ENCODE results near the gene WRAP53. TPM values are rescaled to one million over a fixed set of nuclear protein-coding genes. Genes with fewer than 3 reads are reported as not detected.

WRAP53 gene
- total RNA-seq (1 to 10 TPM; 1.8 to 3.3 TPM), polyA plus RNA-seq (1 to 10 TPM; 2.3 to 3.0 TPM)

DNA sequence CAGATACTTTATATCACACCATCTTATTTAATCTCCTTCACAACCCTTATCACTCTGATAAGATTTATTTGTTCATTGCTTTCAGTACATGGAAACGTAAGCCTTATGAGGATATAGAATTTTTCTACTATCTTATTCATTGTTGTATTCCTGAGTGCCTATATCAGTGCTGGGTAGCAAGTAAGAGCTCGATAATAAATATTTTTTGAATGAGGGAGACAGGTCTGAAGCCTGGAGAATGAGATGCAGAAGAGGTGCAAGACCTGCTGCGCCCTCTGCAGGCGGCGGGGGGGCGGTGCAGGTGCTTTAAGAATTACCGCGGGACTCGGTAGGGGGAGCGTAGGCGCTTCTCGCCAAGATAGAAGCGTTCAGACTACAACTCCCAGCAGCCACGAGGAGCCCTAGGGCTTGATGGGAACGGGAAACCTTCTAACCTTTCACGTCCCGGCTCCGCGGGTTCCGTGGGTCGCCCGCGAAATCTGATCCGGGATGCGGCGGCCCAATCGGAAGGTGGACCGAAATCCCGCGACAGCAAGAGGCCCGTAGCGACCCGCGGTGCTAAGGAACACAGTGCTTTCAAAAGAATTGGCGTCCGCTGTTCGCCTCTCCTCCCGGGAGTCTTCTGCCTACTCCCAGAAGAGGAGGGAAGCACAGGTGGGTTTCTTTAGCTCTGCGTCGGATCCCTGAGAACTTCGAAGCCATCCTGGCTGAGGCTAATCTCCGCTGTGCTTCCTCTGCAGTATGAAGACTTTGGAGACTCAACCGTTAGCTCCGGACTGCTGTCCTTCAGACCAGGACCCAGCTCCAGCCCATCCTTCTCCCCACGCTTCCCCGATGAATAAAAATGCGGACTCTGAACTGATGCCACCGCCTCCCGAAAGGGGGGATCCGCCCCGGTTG is at the start of gene WRAP53:
Gene WRAP53 (plus strand): TSS at position 570 of the 900 bp plus-strand sequence. CDS start 172 bp downstream, at position 742.
- H3K27ac ChIP-seq (ENCODE audit: low read depth in 1 of 2, low read length in 2 of 2) = peak within 1 kb of the TSS; percentile 93 to 98
- TF ChIP-seq HNF4G (IDR thresholded peaks at IDR 0.05) (peak; percentile 39), NR2F2 (IDR thresholded peaks at IDR 0.05) (peak; percentile 92), FOXA1 (IDR thresholded peaks at IDR 0.05) (no peak), JUND (IDR thresholded peaks at IDR 0.05) (peak in 1 of 2 donors; percentile 51), RXRA (IDR thresholded peaks at IDR 0.05) (peak; percentile 59 to 61), RAD21 (IDR thresholded peaks at IDR 0.05) (peak; percentile 92 to 93), YY1 (IDR thresholded peaks at IDR 0.05) (no peak), SP1 (IDR thresholded peaks at IDR 0.05) (peak; percentile 79), GABPA (IDR thresholded peaks at IDR 0.05 in 1 of 2, conservative IDR thresholded peaks at IDR 0.05 in 1 of 2) (peak; percentile 27 to 85), FOXA2 (IDR thresholded peaks at IDR 0.05) (no peak), EGR1 (IDR thresholded peaks at IDR 0.05; ENCODE audit: low read depth in 2 of 2) (no peak), HNF4A (conservative IDR thresholded peaks at IDR 0.05) (peak in 1 of 2 donors; percentile 30), TAF1 (conservative IDR thresholded peaks at IDR 0.05) (peak; percentile 24)
- TF ChIP-seq, protein P1, sequence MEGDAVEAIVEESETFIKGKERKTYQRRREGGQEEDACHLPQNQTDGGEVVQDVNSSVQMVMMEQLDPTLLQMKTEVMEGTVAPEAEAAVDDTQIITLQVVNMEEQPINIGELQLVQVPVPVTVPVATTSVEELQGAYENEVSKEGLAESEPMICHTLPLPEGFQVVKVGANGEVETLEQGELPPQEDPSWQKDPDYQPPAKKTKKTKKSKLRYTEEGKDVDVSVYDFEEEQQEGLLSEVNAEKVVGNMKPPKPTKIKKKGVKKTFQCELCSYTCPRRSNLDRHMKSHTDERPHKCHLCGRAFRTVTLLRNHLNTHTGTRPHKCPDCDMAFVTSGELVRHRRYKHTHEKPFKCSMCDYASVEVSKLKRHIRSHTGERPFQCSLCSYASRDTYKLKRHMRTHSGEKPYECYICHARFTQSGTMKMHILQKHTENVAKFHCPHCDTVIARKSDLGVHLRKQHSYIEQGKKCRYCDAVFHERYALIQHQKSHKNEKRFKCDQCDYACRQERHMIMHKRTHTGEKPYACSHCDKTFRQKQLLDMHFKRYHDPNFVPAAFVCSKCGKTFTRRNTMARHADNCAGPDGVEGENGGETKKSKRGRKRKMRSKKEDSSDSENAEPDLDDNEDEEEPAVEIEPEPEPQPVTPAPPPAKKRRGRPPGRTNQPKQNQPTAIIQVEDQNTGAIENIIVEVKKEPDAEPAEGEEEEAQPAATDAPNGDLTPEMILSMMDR (IDR thresholded peaks at IDR 0.05; ENCODE audit: low read depth, low read length, missing input control) = peak; percentile 99
- TF ChIP-seq, protein P2, sequence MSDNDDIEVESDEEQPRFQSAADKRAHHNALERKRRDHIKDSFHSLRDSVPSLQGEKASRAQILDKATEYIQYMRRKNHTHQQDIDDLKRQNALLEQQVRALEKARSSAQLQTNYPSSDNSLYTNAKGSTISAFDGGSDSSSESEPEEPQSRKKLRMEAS (IDR thresholded peaks at IDR 0.05) = peak; percentile 85
- TF ChIP-seq, protein P3, sequence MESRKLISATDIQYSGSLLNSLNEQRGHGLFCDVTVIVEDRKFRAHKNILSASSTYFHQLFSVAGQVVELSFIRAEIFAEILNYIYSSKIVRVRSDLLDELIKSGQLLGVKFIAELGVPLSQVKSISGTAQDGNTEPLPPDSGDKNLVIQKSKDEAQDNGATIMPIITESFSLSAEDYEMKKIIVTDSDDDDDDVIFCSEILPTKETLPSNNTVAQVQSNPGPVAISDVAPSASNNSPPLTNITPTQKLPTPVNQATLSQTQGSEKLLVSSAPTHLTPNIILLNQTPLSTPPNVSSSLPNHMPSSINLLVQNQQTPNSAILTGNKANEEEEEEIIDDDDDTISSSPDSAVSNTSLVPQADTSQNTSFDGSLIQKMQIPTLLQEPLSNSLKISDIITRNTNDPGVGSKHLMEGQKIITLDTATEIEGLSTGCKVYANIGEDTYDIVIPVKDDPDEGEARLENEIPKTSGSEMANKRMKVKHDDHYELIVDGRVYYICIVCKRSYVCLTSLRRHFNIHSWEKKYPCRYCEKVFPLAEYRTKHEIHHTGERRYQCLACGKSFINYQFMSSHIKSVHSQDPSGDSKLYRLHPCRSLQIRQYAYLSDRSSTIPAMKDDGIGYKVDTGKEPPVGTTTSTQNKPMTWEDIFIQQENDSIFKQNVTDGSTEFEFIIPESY (IDR thresholded peaks at IDR 0.05) = peak; percentile 99
- TF ChIP-seq, protein P4, sequence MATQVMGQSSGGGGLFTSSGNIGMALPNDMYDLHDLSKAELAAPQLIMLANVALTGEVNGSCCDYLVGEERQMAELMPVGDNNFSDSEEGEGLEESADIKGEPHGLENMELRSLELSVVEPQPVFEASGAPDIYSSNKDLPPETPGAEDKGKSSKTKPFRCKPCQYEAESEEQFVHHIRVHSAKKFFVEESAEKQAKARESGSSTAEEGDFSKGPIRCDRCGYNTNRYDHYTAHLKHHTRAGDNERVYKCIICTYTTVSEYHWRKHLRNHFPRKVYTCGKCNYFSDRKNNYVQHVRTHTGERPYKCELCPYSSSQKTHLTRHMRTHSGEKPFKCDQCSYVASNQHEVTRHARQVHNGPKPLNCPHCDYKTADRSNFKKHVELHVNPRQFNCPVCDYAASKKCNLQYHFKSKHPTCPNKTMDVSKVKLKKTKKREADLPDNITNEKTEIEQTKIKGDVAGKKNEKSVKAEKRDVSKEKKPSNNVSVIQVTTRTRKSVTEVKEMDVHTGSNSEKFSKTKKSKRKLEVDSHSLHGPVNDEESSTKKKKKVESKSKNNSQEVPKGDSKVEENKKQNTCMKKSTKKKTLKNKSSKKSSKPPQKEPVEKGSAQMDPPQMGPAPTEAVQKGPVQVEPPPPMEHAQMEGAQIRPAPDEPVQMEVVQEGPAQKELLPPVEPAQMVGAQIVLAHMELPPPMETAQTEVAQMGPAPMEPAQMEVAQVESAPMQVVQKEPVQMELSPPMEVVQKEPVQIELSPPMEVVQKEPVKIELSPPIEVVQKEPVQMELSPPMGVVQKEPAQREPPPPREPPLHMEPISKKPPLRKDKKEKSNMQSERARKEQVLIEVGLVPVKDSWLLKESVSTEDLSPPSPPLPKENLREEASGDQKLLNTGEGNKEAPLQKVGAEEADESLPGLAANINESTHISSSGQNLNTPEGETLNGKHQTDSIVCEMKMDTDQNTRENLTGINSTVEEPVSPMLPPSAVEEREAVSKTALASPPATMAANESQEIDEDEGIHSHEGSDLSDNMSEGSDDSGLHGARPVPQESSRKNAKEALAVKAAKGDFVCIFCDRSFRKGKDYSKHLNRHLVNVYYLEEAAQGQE (IDR thresholded peaks at IDR 0.05) = peak; percentile 34
- TF ChIP-seq, protein P5, sequence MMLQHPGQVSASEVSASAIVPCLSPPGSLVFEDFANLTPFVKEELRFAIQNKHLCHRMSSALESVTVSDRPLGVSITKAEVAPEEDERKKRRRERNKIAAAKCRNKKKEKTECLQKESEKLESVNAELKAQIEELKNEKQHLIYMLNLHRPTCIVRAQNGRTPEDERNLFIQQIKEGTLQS (IDR thresholded peaks at IDR 0.05) = peak; percentile 50
- peaks cover 4 to 31% (median 24%) of the 10 kb centered on the region in 4 donors for H3K4me1 ChIP-seq (ENCODE audit: control insufficient read depth in 4 of 4, insufficient read depth in 4 of 4, low read length in 3 of 4)
- peak; percentile 99 for DNase-seq (ENCODE audit: low spot score)
- H3K27me3 ChIP-seq (ENCODE audit: control insufficient read depth in 4 of 4, insufficient read depth in 4 of 4, low read length in 3 of 4) = no peaks in the 10 kb centered on the region
- peak within 1 kb of the TSS; percentile 84 to 100 (median 85) for H3K4me3 ChIP-seq (ENCODE audit: low read depth in 1 of 3, low read length in 3 of 3)
- peak within 1 kb of the TSS; percentile 93 to 98 for H3K9ac ChIP-seq (ENCODE audit: low read depth in 1 of 2, low read length in 2 of 2)
- H3K9me3 ChIP-seq (ENCODE audit: control insufficient read depth in 4 of 4, low read length in 3 of 4) = no peaks in the 10 kb centered on the region
- no peaks in the 10 kb centered on the region for H3K36me3 ChIP-seq (ENCODE audit: control insufficient read depth in 4 of 4, insufficient read depth in 3 of 4, low read depth in 1 of 4, low read length in 3 of 4)
- WGBS = under 1% methylated on average over 51 of the region's 51 CpGs

Measured in liver (tissue), 9 donors.